B cell (primary cell): ENCODE measurements around the gene RASSF9. TPM values are rescaled to one million over a fixed set of nuclear protein-coding genes. Genes with fewer than 3 reads are reported as not detected.

ENCODE experiments used
- ATAC-seq: fragments of 200-7000 bp; cut with Tn5 transposase; one replicate; pipeline ENCODE4 v1.10.0; 2021; ENCODE audit warnings: low read depth, mild to moderate bottlenecking, moderate number of reproducible peaks, moderate library complexity
- CTCF ChIA-PET: fragments of 350-600 bp; sonication (Branson Sonifier 250); formaldehyde crosslinking; loops from one replicate; lab custom pipeline; 2021; ENCODE audit warnings: antibody characterized with exemption, inconsistent platforms; lab: Charles Lee
- POLR2A ChIA-PET: fragments of 350-600 bp; sonication (Branson Sonifier 250); formaldehyde crosslinking; loops from one replicate; lab custom pipeline; 2021; ENCODE audit warnings: antibody characterized with exemption; lab: Charles Lee
- DNase-seq: peaks from one replicate; pipeline ENCODE4 v3.0.0; 2013
- H2AFZ ChIP-seq: 2 replicates; pipeline ENCODE4 v1.6.1; 2012; ENCODE audit warnings: mild to moderate bottlenecking, low read depth, low read length; ENCODE audit not compliant: insufficient read depth, poor library complexity, severe bottlenecking
- H3K27ac ChIP-seq, 2 donors: 1 replicate in 1 of 2; 2 replicates in 1 of 2; pipeline ENCODE4 v1.5.1; 2012 to 2013; ENCODE audit warnings: low read length in 2 of 2, mild to moderate bottlenecking in 2 of 2, moderate library complexity in 1 of 2
- H3K27me3 ChIP-seq, 4 experiments: fragments of 200-600 bp in 1 of 4; sonication (generic) in 1 of 4; replicated peaks in 1 of 4; 1 replicate in 2 of 4; 2 replicates in 2 of 4; pipeline versions ENCODE4 v1.6.1 to v1.7.0; 2013 to 2016; ENCODE audit warnings: low read length in 3 of 4, mild to moderate bottlenecking in 2 of 4, mixed read lengths in 1 of 4, moderate library complexity in 1 of 4; ENCODE audit not compliant: insufficient read depth in 4 of 4, control insufficient read depth in 3 of 4; ENCODE audit errors: control extremely low read depth in 1 of 4
- H3K36me3 ChIP-seq, 2 experiments: replicated peaks in 1 of 2; 1 replicate in 1 of 2; 2 replicates in 1 of 2; pipeline versions ENCODE4 v1.6.1 to v1.7.1; 2013; ENCODE audit warnings: low read length in 1 of 2; ENCODE audit not compliant: insufficient read depth in 2 of 2, control insufficient read depth in 1 of 2; ENCODE audit errors: control extremely low read depth in 1 of 2, extremely low read depth in 1 of 2
- H3K4me1 ChIP-seq, 2 donors: fragments of 200-600 bp in 1 of 2; sonication (generic) in 1 of 2; 1 replicate in 1 of 2; 2 replicates in 1 of 2; pipeline versions ENCODE4 v1.5.1 to v1.6.1; 2013 to 2017; ENCODE audit warnings: low read length in 2 of 2; ENCODE audit not compliant: control insufficient read depth in 2 of 2, insufficient read depth in 2 of 2
- H3K4me2 ChIP-seq: replicated peaks from 2 replicates; pipeline ENCODE3; 2012; ENCODE audit warnings: mild to moderate bottlenecking, low read depth, low read length; ENCODE audit not compliant: poor library complexity, severe bottlenecking
- H3K4me3 ChIP-seq, 5 experiments: fragments of 200-600 bp in 1 of 5; sonication (generic) in 1 of 5; 1 replicate in 3 of 5; 2 replicates in 2 of 5; pipeline versions ENCODE4 v1.5.1 to v1.7.0; 2011 to 2016; ENCODE audit warnings: low read length in 4 of 5, mild to moderate bottlenecking in 4 of 5, low read depth in 2 of 5, control low read depth in 1 of 5, moderate library complexity in 1 of 5; ENCODE audit not compliant: insufficient read depth in 1 of 5; ENCODE audit errors: control extremely low read depth in 1 of 5, extremely low read depth in 1 of 5
- H3K79me2 ChIP-seq: fragments of 200-600 bp; sonication (generic); one replicate; pipeline ENCODE4 v1.6.0; 2016; ENCODE audit warnings: low read length; ENCODE audit not compliant: control insufficient read depth, insufficient read depth
- H3K9ac ChIP-seq: fragments of 200-600 bp; sonication (generic); 2 replicates; pipeline ENCODE4 v1.6.1; 2017; ENCODE audit warnings: mild to moderate bottlenecking, low read length, moderate library complexity
- H3K9me3 ChIP-seq, 3 donors: one replicate each; pipeline versions ENCODE4 v1.6.1 to v1.7.1; 2013; ENCODE audit warnings: low read length in 2 of 3; ENCODE audit not compliant: control insufficient read depth in 2 of 3, insufficient read depth in 1 of 3; ENCODE audit errors: control extremely low read depth in 1 of 3
- H4K20me1 ChIP-seq: 2 replicates; pipeline ENCODE4 v1.6.0; 2012; ENCODE audit warnings: mild to moderate bottlenecking, low read length; ENCODE audit not compliant: insufficient read depth, control insufficient read depth, poor library complexity, severe bottlenecking
- H3K27ac Mint-ChIP-seq: one replicate; pipeline ENCODE4 v1.8.0; 2021; ENCODE audit warnings: mixed read lengths
- H3K27me3 Mint-ChIP-seq: one replicate; pipeline ENCODE4 v1.8.0; 2021; ENCODE audit warnings: mixed read lengths
- H3K4me1 Mint-ChIP-seq: one replicate; pipeline ENCODE4 v1.8.0; 2021; ENCODE audit warnings: mixed read lengths
- H3K4me3 Mint-ChIP-seq: one replicate; pipeline ENCODE4 v1.8.0; 2021; ENCODE audit warnings: mixed read lengths
- H3K9me3 Mint-ChIP-seq: one replicate; pipeline ENCODE4 v1.8.0; 2022; ENCODE audit warnings: mixed read lengths; ENCODE audit not compliant: insufficient read depth
- CTCF ChIP-seq: fragments of 200-600 bp; IDR thresholded peaks from one replicate; pipeline ENCODE4 v1.8.0; 2022; ENCODE audit warnings: antibody characterized with exemption, mild to moderate bottlenecking
- EZH2 ChIP-seq: IDR thresholded peaks from 2 replicates; pipeline ENCODE4 v1.6.1; 2012; ENCODE audit warnings: borderline replicate concordance, low read depth, mild to moderate bottlenecking, moderate library complexity, low read length; ENCODE audit not compliant: insufficient read depth, poor library complexity, severe bottlenecking
- WGBS: methylation state at CpG from one replicate; pipeline ENCODE4 v1.1.5; 2013; ENCODE audit warnings: missing lambda C conversion rate; ENCODE audit not compliant: insufficient coverage; 5-methylcytosine and 5-hydroxymethylcytosine counted together
- intact Hi-C: fragments of 100-400 bp; cut with micrococcal nuclease; formaldehyde crosslinking; loops from one replicate; pipeline ENCODE4 v1.10.0; 2022
- polyA plus RNA-seq: library from polyadenylated mRNA; depleted of rRNA; stranded (reverse); fragments of >200 nt; gene quantifications from 2 replicates; pipeline ENCODE4 v1.2.3, GENCODE V29; 2012
- total RNA-seq, 2 donors: library from RNA; stranded (reverse); fragments of 120-200 nt in 1 of 2; gene quantifications; 1 replicate in 1 of 2; 2 replicates in 1 of 2; pipeline versions ENCODE4 v1.2.3 to v1.2.4, GENCODE V29; 2013 to 2022

RASSF9 gene
- total and polyA plus RNA-seq, 2 donors (not counting 1 experiment from before 2014, with no cell fraction given): not detected

DNA sequence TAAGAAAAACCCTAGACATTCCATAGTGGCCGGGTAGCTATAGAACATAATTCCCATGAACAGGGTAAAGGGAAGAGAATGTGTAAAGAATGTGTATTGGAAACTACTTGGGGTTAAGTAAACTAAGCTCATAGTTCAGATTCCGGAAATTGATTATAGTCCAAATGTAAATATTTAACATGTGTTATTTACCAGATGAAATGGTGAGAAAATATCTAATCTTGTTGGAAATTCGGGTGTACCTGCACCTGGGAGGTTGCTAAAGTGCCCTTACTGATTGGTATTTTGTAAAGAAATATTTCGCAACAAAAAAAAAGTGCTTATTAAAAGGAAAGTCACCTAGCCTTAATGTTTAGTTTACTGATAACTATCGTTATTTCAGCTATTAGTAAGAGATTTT is 14.4 kb downstream of the RASSF9 start:
- Histone ChIP-seq H4K20me1 (no peaks in the 10 kb centered on the region), H3K36me3 (no peaks in the 10 kb centered on the region), H3K79me2 (no peaks in the 10 kb centered on the region), H3K27me3 (no peaks in the 10 kb centered on the region), H3K9me3 (no peaks in the 10 kb centered on the region), H3K4me2 (no peak overlapping the region), H3K9ac (no peak overlapping the region), H2AFZ (no peak overlapping the region), H3K4me1 (no peaks in the 10 kb centered on the region), H3K4me3 (no peak overlapping the region), H3K27ac (no peak overlapping the region)
- ChIA-PET CTCF (no interaction called here), POLR2A (no interaction called here)
- intact Hi-C loops: no loop called here
- no peak for DNase-seq
- ATAC-seq: no peak
- H3K27me3 Mint-ChIP-seq: no peaks in the 10 kb centered on the region
- H3K4me1 Mint-ChIP-seq: no peaks in the 10 kb centered on the region
- no peaks in the 10 kb centered on the region for H3K9me3 Mint-ChIP-seq
- TF ChIP-seq CTCF: no peak
- TF ChIP-seq EZH2: no peak
- H3K4me3 Mint-ChIP-seq: no peak overlapping the region
- H3K27ac Mint-ChIP-seq: no peak overlapping the region
- no CpG with 5 or more reads among the region's 5 CpGs for WGBS

DNA sequence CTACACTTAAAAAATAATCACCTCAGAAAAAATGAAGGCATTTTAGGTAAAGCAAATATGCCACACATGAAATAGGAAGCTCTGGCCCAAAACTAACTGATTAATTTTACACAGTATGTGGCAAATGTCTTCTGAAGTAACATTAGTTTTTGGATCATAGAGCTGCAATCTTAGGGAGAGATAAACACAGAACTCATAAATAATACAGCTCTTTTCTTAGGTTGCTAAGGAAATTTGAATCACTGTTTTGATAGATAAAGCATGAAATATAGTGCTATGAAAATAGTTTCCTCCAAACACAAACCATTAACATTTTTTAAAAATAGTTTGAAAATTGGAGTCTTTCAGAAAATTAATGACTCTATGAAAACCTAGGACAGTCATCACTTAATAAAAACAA is 15.0 kb downstream of the RASSF9 start:
- CTCF ChIA-PET: no interaction called here
- no peak overlapping the region for H3K4me3 Mint-ChIP-seq

More for the DNA sequence above, 15.0 kb downstream of the RASSF9 start:
- no peaks in the 10 kb centered on the region for H3K9me3 ChIP-seq
- no peak for ATAC-seq
- Mint-ChIP-seq H3K4me1 (no peaks in the 10 kb centered on the region), H3K27me3 (no peaks in the 10 kb centered on the region), H3K27ac (no peak overlapping the region), H3K9me3 (no peaks in the 10 kb centered on the region)
- no peak overlapping the region for H3K4me2 ChIP-seq
- no peaks in the 10 kb centered on the region for H3K79me2 ChIP-seq
- no peaks in the 10 kb centered on the region for H4K20me1 ChIP-seq
- H3K4me1 ChIP-seq: no peaks in the 10 kb centered on the region
- H3K27ac ChIP-seq: no peak overlapping the region
- no peak overlapping the region for H3K9ac ChIP-seq
- no peaks in the 10 kb centered on the region for H3K36me3 ChIP-seq
- no peak overlapping the region for H3K4me3 ChIP-seq
- intact Hi-C loops: no loop called here
- no peak for TF ChIP-seq CTCF
- TF ChIP-seq EZH2: no peak
- POLR2A ChIA-PET: no interaction called here
- no peak for DNase-seq
- no peaks in the 10 kb centered on the region for H3K27me3 ChIP-seq
- no peak overlapping the region for H2AFZ ChIP-seq
